Chondrocyte (in vitro differentiated cells): ENCODE data around the gene C11orf54. TPM values are rescaled to one million over a fixed set of nuclear protein-coding genes. Genes with fewer than 3 reads are reported as not detected.

ENCODE experiments used
- DNase-seq: peaks from one replicate; pipeline ENCODE4 v3.0.0; 2021; ENCODE audit warnings: mixed read lengths, low spot score
- H3K27ac Mint-ChIP-seq: one replicate; pipeline ENCODE4 v1.8.0; 2021; ENCODE audit warnings: mild to moderate bottlenecking, moderate library complexity, mixed read lengths; ENCODE audit not compliant: unreplicated experiment
- H3K27me3 Mint-ChIP-seq: 2 replicates; pipeline ENCODE4 v1.8.0; 2021; ENCODE audit warnings: low read depth, mixed read lengths
- H3K36me3 Mint-ChIP-seq: 2 replicates; pipeline ENCODE4 v1.8.0; 2021; ENCODE audit warnings: low read depth, mixed read lengths
- H3K4me1 Mint-ChIP-seq: 2 replicates; pipeline ENCODE4 v1.8.0; 2021; ENCODE audit warnings: low read depth, mild to moderate bottlenecking, mixed read lengths
- H3K4me3 Mint-ChIP-seq: one replicate; pipeline ENCODE4 v1.8.0; 2021; ENCODE audit warnings: mild to moderate bottlenecking, moderate library complexity, mixed read lengths; ENCODE audit not compliant: unreplicated experiment
- H3K9me3 Mint-ChIP-seq: 2 replicates; pipeline ENCODE4 v1.8.0; 2021; ENCODE audit warnings: low read depth, mixed read lengths
- CTCF ChIP-seq: fragments of 200-600 bp; sonication (generic); IDR thresholded peaks from 2 replicates; pipeline ENCODE4 v1.5.0; 2021; ENCODE audit warnings: antibody characterized with exemption, mild to moderate bottlenecking, moderate library complexity
- total RNA-seq: library from RNA; stranded (reverse); gene quantifications from 3 replicates; pipeline ENCODE4 v1.2.1, GENCODE V29; 2021

Gene C11orf54
- total RNA-seq, 1 donor from 2014 or later, result 13.3 TPM

DNA sequence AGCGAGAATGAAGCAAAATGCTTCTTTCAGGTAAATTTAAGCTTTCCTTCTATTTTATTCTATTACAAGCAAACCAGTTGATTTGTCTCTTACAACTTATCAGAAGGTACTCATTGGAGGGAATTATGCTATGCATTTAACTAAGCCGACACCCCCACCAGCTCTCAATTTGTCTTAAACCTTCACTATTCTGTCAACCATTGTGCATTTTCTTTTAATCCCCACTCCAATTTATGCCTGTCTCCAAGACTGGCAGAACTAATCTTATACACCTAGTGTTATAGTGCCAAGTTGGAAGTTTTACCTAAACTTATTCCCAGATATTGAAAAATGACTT is 12.7 kb upstream of the C11orf54 start:
- Mint-ChIP-seq H3K9me3 (no peaks in the 10 kb centered on the region), H3K4me1 (peaks cover 23% of the 10 kb centered on the region), H3K27ac (peak overlapping the region; percentile 54), H3K27me3 (no peaks in the 10 kb centered on the region), H3K36me3 (peaks cover 47% of the 10 kb centered on the region), H3K4me3 (no peak overlapping the region)
- no peak for DNase-seq
- no peak for TF ChIP-seq CTCF

DNA sequence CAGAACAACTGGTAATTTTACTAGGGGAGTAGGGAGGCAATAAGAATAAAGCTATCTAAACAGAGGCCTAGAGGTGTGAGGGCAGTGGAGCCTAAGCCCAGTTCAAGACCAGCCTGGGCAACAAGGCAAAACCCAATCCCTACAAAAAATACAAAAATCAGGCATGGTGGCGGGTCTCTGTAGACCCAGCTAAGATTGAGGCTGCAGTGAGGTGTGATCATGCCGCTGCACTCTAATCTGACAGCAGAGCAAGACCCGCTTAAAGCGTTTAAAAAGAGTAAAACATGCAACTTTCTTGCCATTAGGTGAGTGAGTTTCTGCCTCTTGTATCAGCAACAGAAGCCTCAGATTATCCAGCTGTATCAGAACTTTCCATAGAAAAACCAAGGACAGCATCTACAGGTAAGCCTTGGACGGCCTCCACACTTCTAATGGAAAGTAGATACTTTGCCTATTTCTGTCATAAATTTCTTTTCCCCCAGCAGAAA is 12.3 kb upstream of the C11orf54 start:
- H3K36me3 Mint-ChIP-seq, result peaks cover 48% of the 10 kb centered on the region

DNA sequence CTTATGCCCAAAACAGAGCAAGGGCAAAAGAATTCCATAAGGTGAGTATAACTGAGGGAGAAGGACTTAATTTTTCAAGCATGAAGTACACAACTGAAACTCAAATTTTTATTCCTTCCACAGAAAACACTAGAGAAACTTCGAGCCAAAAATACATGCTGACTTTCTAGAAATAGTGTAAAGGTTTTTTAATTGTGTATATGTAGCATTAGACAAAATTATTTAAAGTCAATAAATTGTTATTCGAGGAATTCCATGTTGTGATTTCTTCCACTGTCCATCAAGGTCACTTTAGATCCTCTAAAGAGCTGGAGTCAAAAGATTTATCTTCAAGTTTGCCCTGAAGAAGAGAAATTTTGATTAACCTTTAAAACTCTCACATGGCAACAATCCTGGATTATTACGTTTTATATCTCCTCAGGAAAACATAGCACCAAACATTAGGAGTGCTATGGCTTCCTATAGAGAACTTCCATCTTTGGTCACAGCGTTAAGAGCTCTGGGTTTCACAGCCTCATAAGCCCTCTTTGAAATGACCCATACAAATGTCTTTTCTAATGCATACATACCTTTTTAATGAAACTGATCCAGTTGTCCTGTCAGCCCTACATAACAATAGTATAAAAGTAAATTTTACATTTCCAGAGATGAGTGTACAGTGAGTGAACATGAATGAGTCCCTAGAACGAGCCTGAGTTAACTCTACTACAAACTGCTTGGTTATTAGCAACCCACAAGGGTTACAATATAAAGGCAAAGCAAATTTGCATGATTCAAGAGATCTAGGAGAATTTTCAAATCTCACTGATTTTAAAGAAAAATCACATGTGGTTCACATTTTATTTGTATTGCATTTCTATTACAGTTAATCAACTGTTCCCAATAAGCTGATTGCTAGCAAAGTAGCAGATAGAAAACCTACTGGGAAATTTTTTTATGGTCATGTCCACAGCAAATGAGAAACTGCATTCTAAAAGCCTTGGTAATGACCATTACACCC is 11.1 kb upstream of the C11orf54 start:
- Mint-ChIP-seq H3K4me1 (peaks cover 35% of the 10 kb centered on the region), H3K27me3 (no peaks in the 10 kb centered on the region), H3K36me3 (peaks cover 55% of the 10 kb centered on the region), H3K9me3 (no peaks in the 10 kb centered on the region), H3K4me3 (no peak overlapping the region), H3K27ac (peak overlapping the region; percentile 54)
- TF ChIP-seq CTCF, result no peak
- no peak for DNase-seq

More for the DNA sequence above, 12.3 kb upstream of the C11orf54 start:
- no peak for DNase-seq
- Mint-ChIP-seq H3K4me3 (no peak overlapping the region), H3K9me3 (no peaks in the 10 kb centered on the region), H3K27ac (peak overlapping the region; percentile 54), H3K4me1 (peaks cover 24% of the 10 kb centered on the region), H3K27me3 (no peaks in the 10 kb centered on the region)
- TF ChIP-seq CTCF, result no peak

DNA sequence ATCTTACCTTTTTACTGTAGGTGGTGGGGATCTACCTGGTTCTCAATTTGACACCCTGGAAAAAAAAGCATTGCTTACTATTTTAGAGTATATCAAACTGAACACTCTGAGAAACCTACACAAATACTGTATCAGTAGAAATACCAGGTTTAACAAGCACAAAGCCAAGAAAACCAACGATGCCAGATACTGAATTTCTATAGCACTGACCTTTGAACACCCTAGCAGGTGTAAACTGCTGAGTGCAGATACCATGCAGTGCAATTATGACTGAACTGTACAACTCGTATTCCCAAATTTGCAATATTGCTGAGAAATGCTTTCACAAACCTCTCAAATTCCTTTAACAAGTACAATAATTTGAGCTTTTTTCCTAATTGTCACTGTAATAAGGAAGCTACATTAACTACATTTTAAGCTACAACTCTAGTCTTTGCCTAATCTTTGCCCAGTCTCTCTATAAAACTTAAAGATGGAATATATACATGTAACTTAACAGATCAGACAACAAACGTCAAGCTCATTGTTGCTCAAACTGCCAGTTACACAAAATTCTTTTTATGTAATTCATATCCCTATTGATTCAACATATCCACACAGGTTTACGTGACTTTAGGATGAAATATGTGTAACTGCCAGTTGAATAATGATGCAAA is 9.1 kb upstream of the C11orf54 start:
- Mint-ChIP-seq H3K27me3 (no peaks in the 10 kb centered on the region), H3K27ac (peak overlapping the region; percentile 54), H3K9me3 (no peaks in the 10 kb centered on the region), H3K4me1 (peaks cover 49% of the 10 kb centered on the region), H3K4me3 (no peak overlapping the region), H3K36me3 (peaks cover 64% of the 10 kb centered on the region)
- TF ChIP-seq CTCF, result no peak
- DNase-seq, result no peak

DNA sequence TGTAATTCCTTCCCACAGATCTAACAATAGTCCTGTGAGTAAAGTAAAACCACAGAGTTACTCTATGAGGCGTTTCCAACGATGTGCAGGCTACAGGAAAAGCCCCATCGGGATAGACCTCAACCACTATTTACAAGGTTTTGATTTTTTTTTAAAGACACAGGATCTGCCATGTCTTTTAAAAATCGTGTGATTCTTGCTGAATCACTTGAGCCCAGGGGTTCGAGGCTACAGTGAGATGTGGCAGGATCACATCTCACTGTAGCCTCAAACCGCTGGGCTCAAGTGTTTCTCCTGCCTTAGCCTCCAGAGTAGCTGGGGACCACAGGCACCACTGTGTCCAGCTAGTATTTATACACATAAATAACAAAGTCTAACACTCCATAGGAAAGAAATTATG is 8.0 kb upstream of the C11orf54 start:
- peak overlapping the region; percentile 57 for H3K27ac Mint-ChIP-seq
- peaks cover 66% of the 10 kb centered on the region for H3K36me3 Mint-ChIP-seq
- no peak for TF ChIP-seq CTCF
- no peaks in the 10 kb centered on the region for H3K9me3 Mint-ChIP-seq
- DNase-seq, result no peak
- H3K4me3 Mint-ChIP-seq, result no peak overlapping the region
- peaks cover 51% of the 10 kb centered on the region for H3K4me1 Mint-ChIP-seq
- no peaks in the 10 kb centered on the region for H3K27me3 Mint-ChIP-seq
